Motor neuron (in vitro differentiated cells): ENCODE results near the gene PAK1. TPM values are rescaled to one million over a fixed set of nuclear protein-coding genes. Genes with fewer than 3 reads are reported as not detected.
"Not testable (repeated sequence)": the region's sequence is repeated elsewhere in the genome, so short reads cannot be mapped to it uniquely, and the experiment has no call there.

Experiments
- ATAC-seq, 8 experiments: fragments of 200-7000 bp; cut with Tn5 transposase; replicated peaks in 6 of 8; 2 replicates each; pipeline ENCODE4 v1.8.0; 2021; ENCODE audit warnings: mild to moderate bottlenecking in 8 of 8, moderate library complexity in 8 of 8
- H3K27ac ChIP-seq, 2 donors: fragments of 250-450 bp; sonication (Bioruptor Pico); 2 replicates each; pipeline ENCODE4 v1.9.0; 2021; ENCODE audit warnings: antibody characterized with exemption in 2 of 2, mild to moderate bottlenecking in 2 of 2, moderate library complexity in 1 of 2
- H3K4me1 ChIP-seq, 2 donors: fragments of 250-450 bp; sonication (Bioruptor Pico); replicated peaks in 1 of 2; 2 replicates each; pipeline ENCODE4 v1.6.1; 2021; ENCODE audit warnings: antibody characterized with exemption in 2 of 2, mild to moderate bottlenecking in 2 of 2, moderate library complexity in 1 of 2
- H3K4me3 ChIP-seq, 5 donors: fragments of 250-450 bp; sonication (Bioruptor Pico); 2 replicates each; pipeline ENCODE4 v1.9.0; 2021; ENCODE audit warnings: antibody characterized with exemption in 5 of 5, mild to moderate bottlenecking in 5 of 5, moderate library complexity in 4 of 5
- WGBS, 10 experiments: fragments of 450-650 bp; shearing (Covaris generic); methylation state at CpG; one replicate each; pipeline ENCODE4 v1.0.0; 2022; 5-methylcytosine and 5-hydroxymethylcytosine counted together
- in situ Hi-C, 9 experiments: fragments of 400-800 bp; cut with MboI; loops; one replicate each; pipeline ENCODE4 v1.15.0; 2021; ENCODE audit warnings: low sequenced_read_pairs in 9 of 9, low pct_unique_long_range_greater_than_20kb in 2 of 9; ENCODE audit not compliant: unreplicated experiment in 9 of 9
- total RNA-seq, 8 experiments: library from RNA; unstranded; fragments of 300-600 nt; gene quantifications; 2 replicates each; pipeline versions ENCODE4 v1.2.3 to v1.2.4, GENCODE V29; 2022

The PAK1 gene
- total RNA-seq, 8 experiments from 2014 or later = 36.6 to 108 (median 48.7) TPM

DNA sequence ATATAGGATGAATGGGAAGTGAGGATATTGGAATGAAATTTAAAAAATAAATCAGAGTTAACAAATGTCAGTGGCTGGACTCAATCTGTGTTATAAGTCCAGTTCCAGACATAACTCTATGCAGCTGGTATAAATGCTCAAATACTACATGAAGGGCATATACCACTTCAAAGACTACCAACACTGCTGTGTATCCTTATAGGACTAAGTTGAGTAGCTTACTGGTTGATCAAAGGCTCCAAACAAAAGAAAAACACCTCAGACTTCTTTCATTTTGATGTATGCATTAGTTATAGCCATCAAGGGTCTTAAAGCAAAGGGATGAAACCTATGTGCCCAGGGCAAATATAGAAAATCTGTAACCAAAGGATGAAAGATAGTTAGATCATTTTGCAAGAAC, 86.2 kb downstream of the PAK1 start:
- ATAC-seq = no peak
- Histone ChIP-seq H3K4me3 (no peak overlapping the region), H3K27ac (no peak overlapping the region), H3K4me1 (no peaks in the 10 kb centered on the region)
- in situ Hi-C loops = no loop called here

DNA sequence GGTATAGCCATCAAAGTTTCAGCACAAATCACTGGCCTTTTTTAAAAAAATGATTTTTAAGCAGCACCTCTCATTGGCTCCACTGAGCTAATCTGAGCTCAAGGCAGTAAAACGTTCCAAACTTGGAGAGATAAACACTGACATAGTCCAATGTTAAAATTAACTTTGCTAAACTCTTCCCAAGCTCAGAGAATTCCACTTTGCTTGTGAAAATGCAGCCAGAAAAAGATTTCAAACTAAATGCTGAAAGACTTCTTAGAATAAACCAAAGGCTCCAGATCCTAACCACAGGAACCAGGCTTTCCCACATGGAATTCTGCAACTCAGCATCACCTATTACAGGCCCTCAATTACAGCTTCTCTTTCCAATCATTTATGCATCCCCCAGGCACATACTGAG, 87.7 kb downstream of the PAK1 start:
- H3K4me1 ChIP-seq = no peaks in the 10 kb centered on the region
- no peak overlapping the region for H3K27ac ChIP-seq
- in situ Hi-C loops = no loop called here
- 14 to 100% (median 71%) methylated on average over 1 of the region's 1 CpG; no CpG with 5 or more reads in 5 of the 10 experiments for WGBS, 10 experiments
- ATAC-seq = no peak
- H3K4me3 ChIP-seq = no peak overlapping the region

DNA sequence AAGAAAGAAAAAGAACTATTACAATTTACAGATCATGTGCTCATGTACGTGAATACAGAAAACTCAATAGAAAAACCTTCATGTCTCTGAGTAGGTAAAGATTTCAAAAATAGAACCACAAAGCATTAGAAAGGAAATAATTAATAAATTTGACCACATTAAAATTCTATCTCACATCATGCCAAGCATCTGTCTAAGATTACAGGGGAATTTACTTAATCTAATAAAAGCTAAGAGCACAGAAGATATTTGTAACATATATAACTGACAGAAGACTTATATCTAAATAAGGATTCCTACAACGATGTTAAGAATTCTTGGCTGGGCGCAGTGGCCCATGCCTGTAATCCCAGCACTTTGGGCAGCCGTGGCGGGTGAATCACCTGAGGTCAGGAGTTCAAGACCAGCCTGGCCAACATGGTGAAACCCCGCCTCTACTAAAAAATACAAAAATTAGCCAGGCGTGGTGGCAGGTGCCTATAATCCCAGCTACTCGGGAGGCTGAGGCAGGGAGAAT, 88.6 kb downstream of the PAK1 start:
- H3K27ac ChIP-seq, ATAC-seq, H3K4me1 ChIP-seq, in situ Hi-C loops, H3K4me3 ChIP-seq: not testable (repeated sequence)
- WGBS, 10 experiments = 63 to 100% (median 93%) methylated on average over 1 to 8 of the region's 8 CpGs

DNA sequence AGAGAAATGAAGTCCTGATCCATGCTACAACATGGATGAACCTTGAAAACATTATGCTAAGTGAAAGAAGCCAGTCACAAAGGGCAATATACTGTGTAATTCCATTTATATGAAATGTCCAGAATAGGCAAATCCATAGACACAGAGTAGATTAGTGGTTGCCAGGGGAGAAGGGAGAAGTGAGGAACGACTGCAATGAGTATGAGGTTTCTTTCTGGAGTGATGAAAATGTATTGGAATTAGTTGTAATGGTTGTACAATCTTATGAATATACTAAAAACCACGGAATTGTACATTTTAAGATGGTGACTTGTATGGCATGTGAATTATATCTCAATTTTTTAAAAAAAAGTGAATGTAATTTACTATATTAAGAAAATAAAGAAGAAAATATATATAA, 89.3 kb downstream of the PAK1 start:
- Histone ChIP-seq H3K27ac (no peak overlapping the region), H3K4me1 (no peaks in the 10 kb centered on the region), H3K4me3 (no peak overlapping the region)
- no peak for ATAC-seq
- in situ Hi-C loops = no loop called here
- 7 to 83% (median 50%) methylated on average over 2 of the region's 2 CpGs; no CpG with 5 or more reads in 1 of the 10 experiments for WGBS, 10 experiments

DNA sequence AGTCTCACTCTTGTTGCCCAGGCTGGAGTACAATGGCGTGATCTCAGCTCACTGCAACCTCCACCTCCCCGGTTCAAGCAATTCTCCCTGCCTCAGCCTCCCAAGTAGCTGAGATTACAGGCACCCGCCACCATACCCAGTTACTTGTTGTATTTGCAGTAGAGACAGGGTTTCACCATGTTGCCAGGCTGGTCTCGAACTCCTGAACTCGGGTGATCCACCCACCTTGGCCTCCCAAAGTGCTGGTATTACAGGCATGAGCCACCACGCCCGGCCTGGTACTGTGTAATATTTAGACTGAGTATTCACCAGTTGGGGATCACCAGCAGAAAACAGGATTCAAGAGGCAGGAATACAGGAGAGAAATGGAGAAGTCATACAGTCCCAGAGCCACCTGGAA, 90.5 kb downstream of the PAK1 start:
- H3K4me1 ChIP-seq, H3K27ac ChIP-seq, ATAC-seq, in situ Hi-C loops, H3K4me3 ChIP-seq: not testable (repeated sequence)
- WGBS, 10 experiments = 93 to 100% (median 97%) methylated on average over 1 to 7 of the region's 7 CpGs; no CpG with 5 or more reads in 4 of the 10 experiments

DNA sequence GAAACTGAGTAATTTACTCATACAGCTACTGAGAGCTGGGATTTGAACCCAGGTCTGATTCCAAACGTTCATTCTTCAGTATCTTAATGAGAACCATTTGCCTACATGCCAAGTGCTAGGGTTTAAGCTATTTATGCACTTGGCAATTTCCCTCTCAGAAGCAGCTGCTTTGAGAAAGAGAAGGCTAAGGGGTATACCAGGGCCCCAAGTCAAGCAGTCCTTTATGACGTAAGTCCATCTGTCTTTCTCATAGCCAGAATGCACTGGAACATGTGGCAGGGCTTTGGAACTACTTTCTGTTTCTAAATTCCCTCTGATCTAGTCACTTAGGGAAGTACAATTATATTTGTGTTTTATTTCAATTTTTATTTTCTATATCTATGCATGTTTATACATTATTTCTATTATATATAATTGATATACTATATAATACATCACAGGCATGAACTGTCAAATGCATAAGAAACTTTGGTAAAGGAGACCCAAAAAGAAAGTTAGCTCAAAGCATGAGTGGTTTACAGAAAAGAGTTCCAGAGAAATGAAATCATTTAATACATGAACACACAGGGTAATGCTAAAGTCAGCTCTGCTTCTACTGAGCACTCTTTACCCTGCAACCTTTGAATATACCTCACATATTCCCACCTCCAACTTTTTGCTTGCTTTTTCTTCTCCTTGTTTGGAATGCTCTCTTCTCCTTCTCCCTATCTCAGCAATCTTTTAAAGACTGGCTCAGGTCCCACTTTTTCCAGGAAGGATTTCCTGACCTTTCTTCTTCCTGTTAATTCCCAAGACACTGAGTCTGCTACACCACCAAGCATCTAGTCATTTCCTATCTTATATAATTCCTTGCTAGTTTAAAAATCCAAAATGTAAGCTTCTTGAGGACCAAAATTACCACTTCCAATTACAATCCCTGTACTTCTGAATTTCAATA, 91.9 kb downstream of the PAK1 start:
- peak in 2 of 8 experiments; percentile 18 to 54 for ATAC-seq
- Histone ChIP-seq H3K4me1 (no peaks in the 10 kb centered on the region), H3K27ac (no peak overlapping the region), H3K4me3 (no peak overlapping the region)
- in situ Hi-C loops = no loop called here
- 0 to 100% (median 95%) methylated on average over 1 to 2 of the region's 2 CpGs; no CpG with 5 or more reads in 2 of the 10 experiments for WGBS, 10 experiments

DNA sequence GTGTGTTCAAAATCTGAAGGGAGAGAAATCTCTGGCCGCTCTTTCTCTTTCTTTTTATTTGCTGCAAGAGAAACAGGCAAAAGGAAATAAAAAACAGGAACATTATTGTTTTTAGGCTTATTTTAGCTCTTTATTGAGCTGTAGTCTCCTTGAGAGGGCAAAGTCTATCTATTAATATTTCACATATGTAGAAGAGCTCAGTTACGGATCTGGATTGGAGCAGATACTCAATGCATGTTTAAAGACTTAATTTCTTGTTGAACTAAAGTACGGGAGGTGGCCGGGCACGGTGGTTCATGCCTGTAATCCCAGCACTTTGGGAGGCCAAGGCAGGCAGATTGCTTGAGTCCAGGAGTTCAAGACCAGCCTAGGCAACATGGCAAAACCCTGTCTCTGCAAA, 94.0 kb downstream of the PAK1 start:
- 77 to 100% (median 97%) methylated on average over 1 to 5 of the region's 5 CpGs; no CpG with 5 or more reads in 2 of the 10 experiments for WGBS, 10 experiments
- Histone ChIP-seq H3K4me1 (peaks cover 0 to 2% of the 10 kb centered on the region in 2 donors), H3K27ac (no peak overlapping the region), H3K4me3 (no peak overlapping the region)
- ATAC-seq = no peak
- in situ Hi-C loops = no loop called here

DNA sequence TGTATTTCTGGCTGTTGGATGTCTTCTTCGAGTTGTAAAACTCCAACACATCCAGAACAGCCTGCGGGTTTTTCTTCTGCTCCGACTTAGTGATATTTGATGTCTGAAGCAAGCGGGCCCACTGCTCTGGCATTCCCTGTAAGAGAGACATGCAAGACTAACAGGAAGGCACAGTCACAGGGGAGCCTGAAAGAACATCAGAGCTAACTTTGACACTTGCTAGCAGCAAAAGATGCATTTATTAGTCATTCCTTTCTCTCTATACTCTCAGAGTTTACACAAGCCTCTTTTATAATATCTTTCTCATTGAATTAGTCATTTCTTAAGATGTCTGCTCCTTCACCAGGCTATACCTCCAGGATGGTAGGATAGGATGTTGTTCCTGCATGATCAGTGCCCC, 94.6 kb downstream of the PAK1 start:
- H3K4me3 ChIP-seq = no peak overlapping the region
- H3K4me1 ChIP-seq = peaks cover 0 to 2% of the 10 kb centered on the region in 2 donors
- in situ Hi-C loops = no loop called here
- no peak overlapping the region for H3K27ac ChIP-seq
- 93 to 100% (median 100%) methylated on average over 1 to 4 of the region's 4 CpGs; no CpG with 5 or more reads in 2 of the 10 experiments for WGBS, 10 experiments
- ATAC-seq = no peak

DNA sequence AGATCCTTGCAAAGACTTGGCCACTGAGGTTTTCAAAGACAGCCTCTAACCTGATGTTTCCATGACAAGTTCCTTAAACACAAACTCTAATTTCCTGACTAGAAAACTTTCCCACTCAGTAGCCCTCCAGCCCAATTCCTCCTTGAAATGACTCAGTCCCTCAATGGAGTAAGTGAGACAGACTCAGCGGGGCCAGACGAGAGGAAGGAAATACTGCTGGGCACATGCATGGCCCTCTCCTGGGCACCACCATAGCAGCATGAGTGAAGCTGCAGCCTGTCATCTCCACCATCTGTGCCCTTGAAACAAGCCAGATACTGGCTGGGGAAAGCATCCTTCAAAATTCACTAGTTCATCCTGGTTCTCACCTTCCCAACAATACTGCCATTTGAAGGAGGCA, 96.2 kb downstream of the PAK1 start:
- peak in 1 of 8 experiments; percentile 26 for ATAC-seq
- Histone ChIP-seq H3K4me3 (no peak overlapping the region), H3K4me1 (peaks cover 0 to 2% of the 10 kb centered on the region in 2 donors), H3K27ac (no peak overlapping the region)
- WGBS, 10 experiments = 53 to 100% (median 86%) methylated on average over 1 to 2 of the region's 2 CpGs; no CpG with 5 or more reads in 6 of the 10 experiments
- in situ Hi-C loops = no loop called here

DNA sequence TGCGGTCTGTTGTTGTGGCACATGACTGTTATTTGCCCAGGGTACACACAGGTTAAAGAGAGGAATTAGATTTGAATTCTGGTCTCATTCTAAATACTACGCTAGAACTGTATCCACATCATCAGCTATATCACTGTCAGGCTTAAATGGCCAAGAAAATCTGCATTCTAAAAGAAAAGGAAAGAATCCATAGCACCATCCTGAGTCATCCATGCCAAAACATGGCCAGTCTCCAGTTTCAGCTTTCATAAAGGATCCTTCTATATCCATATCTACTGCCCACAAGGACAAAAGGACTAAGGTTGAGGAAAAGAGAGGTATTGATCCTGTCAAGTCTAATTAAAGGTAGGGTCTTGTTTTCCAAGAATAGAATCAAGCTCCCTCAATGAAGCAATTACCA, 98.8 kb downstream of the PAK1 start:
- Histone ChIP-seq H3K4me3 (no peak overlapping the region), H3K4me1 (peaks cover 0 to 2% of the 10 kb centered on the region in 2 donors), H3K27ac (no peak overlapping the region)
- peak in 3 of 8 experiments; percentile 33 to 79 (median 71) for ATAC-seq
- in situ Hi-C loops = no loop called here
- WGBS, 10 experiments = 33 to 100% (median 85%) methylated on average over 1 to 2 of the region's 2 CpGs

DNA sequence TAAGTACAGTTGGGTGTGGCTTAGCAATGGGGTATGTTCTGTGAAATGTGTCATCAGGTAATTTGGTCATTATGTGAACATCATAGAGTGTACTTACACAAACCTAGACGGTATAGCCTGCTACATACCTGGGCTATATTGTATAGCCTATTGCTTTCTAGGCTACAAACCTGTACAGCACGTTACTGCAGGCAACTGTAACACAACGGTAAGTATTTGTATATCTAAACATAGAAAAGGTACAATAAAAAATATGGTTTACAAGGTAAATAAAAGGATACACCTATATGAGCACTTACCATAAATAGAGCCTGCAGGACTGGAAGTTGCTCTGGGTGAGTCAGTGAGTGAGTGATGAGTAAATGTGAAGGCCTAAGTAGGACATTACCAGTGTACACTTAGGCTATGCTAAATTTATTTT, 99.3 kb downstream of the PAK1 start:
- no peak overlapping the region for H3K27ac ChIP-seq
- H3K4me1 ChIP-seq = peaks cover 0 to 2% of the 10 kb centered on the region in 2 donors
- in situ Hi-C loops = no loop called here
- no peak overlapping the region for H3K4me3 ChIP-seq
- ATAC-seq = peak in 2 of 8 experiments; percentile 61 to 66
- 80 to 100% (median 100%) methylated on average over 1 to 3 of the region's 3 CpGs; no CpG with 5 or more reads in 2 of the 10 experiments for WGBS, 10 experiments

DNA sequence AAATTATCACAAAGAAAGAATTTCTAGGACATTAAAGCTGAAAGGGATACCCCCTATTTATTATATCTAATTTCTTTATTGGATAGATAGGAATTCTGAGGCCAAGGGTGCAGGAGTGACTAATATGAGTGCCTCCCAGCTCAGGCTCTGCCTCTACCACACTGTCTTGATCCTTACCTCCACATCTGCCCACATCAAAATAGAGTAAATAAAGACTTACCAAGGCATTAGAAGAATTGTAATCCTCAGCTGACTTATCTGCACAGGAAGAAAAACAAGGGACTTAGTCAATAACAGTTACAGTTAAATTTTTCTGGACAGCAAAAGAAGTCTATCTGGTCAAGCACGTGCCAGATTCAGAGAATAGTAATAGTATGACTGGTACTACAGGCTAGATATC, 99.8 kb downstream of the PAK1 start:
- H3K27ac ChIP-seq = no peak overlapping the region
- ATAC-seq = no peak
- 67 to 100% (median 88%) methylated on average over 1 of the region's 1 CpG; no CpG with 5 or more reads in 3 of the 10 experiments for WGBS, 10 experiments
- peaks cover 0 to 2% of the 10 kb centered on the region in 2 donors for H3K4me1 ChIP-seq
- H3K4me3 ChIP-seq = no peak overlapping the region
- in situ Hi-C loops = no loop called here

DNA sequence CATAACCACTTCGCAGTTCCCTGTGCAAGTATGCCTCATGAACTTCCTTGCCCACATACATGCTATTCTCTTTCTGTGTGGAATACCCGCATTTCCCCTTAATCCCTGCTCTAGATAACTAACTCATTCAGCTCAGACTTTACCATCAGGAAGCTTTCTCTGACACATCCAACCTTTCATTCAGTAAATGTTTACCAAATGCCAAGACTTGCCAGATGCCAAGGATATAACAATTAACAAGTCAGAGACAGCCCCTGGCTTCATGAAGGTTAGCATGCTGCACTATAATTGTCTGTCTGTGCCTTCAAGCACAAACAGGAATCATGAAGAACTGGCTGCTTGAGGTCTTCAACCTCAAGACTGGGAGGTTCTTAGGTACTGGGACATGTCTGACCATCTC, 101.2 kb downstream of the PAK1 start:
- Histone ChIP-seq H3K4me1 (peaks cover 0 to 2% of the 10 kb centered on the region in 2 donors), H3K27ac (no peak overlapping the region), H3K4me3 (no peak overlapping the region)
- in situ Hi-C loops = no loop called here
- 80 to 100% (median 95%) methylated on average over 1 to 2 of the region's 2 CpGs; no CpG with 5 or more reads in 6 of the 10 experiments for WGBS, 10 experiments
- ATAC-seq = no peak
